Body of pancreas (tissue), 4 donors: Measurements from ENCODE around the gene TRPM2. TPM values are rescaled to one million over a fixed set of nuclear protein-coding genes. Genes with fewer than 3 reads are reported as not detected.
A peak's percentile ranks its signal among the peaks of the same experiment; 100 is the strongest.

ENCODE experiments used
- ATAC-seq: fragments of 150-250 bp; one replicate; pipeline ENCODE4 v1.9.1; 2016
- DNase-seq, 4 donors: peaks; one replicate each; pipeline ENCODE4 v3.0.0-alpha.2; 2019
- H3K27ac ChIP-seq, 4 donors: fragments of 200-600 bp; sonication (generic); 1 replicate in 3 of 4; 2 replicates in 1 of 4; pipeline versions ENCODE4 v1.5.1 to v1.6.1; 2016 to 2019; ENCODE audit warnings: mild to moderate bottlenecking in 1 of 4, mixed read lengths in 1 of 4, moderate library complexity in 1 of 4
- H3K27me3 ChIP-seq, 2 donors: fragments of 200-600 bp; sonication (generic); one replicate each; pipeline ENCODE4 v1.6.0; 2016; ENCODE audit warnings: mild to moderate bottlenecking in 1 of 2
- H3K36me3 ChIP-seq, 2 donors: fragments of 200-600 bp; sonication (generic); replicated peaks in 1 of 2; 2 replicates each; pipeline ENCODE4 v1.5.1; 2016; ENCODE audit warnings: low read depth in 2 of 2; ENCODE audit not compliant: insufficient read depth in 1 of 2
- H3K4me1 ChIP-seq: fragments of 200-600 bp; sonication (generic); one replicate; pipeline ENCODE4 v1.6.0; 2016
- H3K4me3 ChIP-seq, 2 donors: fragments of 200-600 bp; sonication (generic); 1 replicate in 1 of 2; 2 replicates in 1 of 2; pipeline ENCODE4 v1.5.1; 2016 to 2019
- H3K9me3 ChIP-seq, 3 donors: fragments of 200-600 bp; sonication (generic); 1 replicate in 2 of 3; 2 replicates in 1 of 3; pipeline ENCODE4 v1.5.1; 2016
- CTCF ChIP-seq, 7 experiments: fragments of 450-650 bp in 4 of 7; fragments of 200-600 bp in 3 of 7; sonication (generic) in 3 of 7; IDR thresholded peaks; one replicate each; pipeline ENCODE4 v1.5.1; 2016 to 2019; ENCODE audit warnings: antibody characterized with exemption in 7 of 7
- POLR2A ChIP-seq, 3 donors: fragments of 450-650 bp; IDR thresholded peaks; one replicate each; pipeline ENCODE4 v1.6.1; 2016; ENCODE audit warnings: antibody characterized with exemption in 3 of 3, mild to moderate bottlenecking in 2 of 3
- WGBS, 2 donors: methylation state at CpG; one replicate each; pipeline ENCODE4 v1.1.5; 2017; 5-methylcytosine and 5-hydroxymethylcytosine counted together
- intact Hi-C: fragments of 100-400 bp; cut with DNase I; formaldehyde crosslinking; loops from one replicate; pipeline ENCODE4 v1.15.1; 2023
- total RNA-seq, 2 donors: library from RNA; depleted of rRNA; stranded (reverse); fragments of >200 nt; gene quantifications; one replicate each; pipeline ENCODE4 v1.1.0, GENCODE V29; 2016

The TRPM2 gene
- total RNA-seq, 2 donors from 2014 or later = 2.1 to 2.3 TPM

- Histone ChIP-seq H3K36me3 (no peaks in the 10 kb centered on the region), H3K27me3 (no peaks in the 10 kb centered on the region), H3K9me3 (peaks cover 0 to 15% (median 0%) of the 10 kb centered on the region in 3 donors), H3K4me3 (no peak overlapping the region), H3K27ac (no peak overlapping the region), H3K4me1 (no peaks in the 10 kb centered on the region)
- intact Hi-C loops = no loop called here
- DNase-seq (no peak), ATAC-seq (no peak)
- TF ChIP-seq CTCF (IDR thresholded peaks at IDR 0.05) (no peak), POLR2A (IDR thresholded peaks at IDR 0.05) (no peak)
- WGBS, 2 donors = 71 to 96% methylated on average over 1 of the region's 1 CpG
Observed at GRCh38 chr21:44389335-44389734, 35.9 kb downstream of the TRPM2 start.

DNA sequence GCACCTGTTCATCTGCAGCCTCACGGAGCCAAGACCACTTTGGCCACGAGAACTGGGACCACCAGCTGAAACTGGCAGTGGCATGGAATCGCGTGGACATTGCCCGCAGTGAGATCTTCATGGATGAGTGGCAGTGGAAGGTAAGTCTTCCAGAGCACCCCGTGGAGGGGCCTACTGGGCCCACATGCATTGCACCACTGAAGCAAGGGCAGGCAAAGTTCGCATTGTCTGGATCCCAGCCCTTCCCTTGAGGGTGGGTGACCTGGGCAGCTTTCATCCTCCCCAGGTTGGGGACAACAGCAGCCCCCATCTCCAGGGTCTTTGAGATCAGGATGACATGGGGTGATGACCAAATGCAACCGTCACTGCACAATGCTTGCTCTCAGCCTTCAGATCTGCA, 37.5 kb downstream of the TRPM2 start:
- ATAC-seq = no peak
- intact Hi-C loops = no loop called here
- TF ChIP-seq POLR2A (IDR thresholded peaks at IDR 0.05) (no peak), CTCF (IDR thresholded peaks at IDR 0.05) (no peak)
- Histone ChIP-seq H3K4me1 (no peaks in the 10 kb centered on the region), H3K27ac (no peak overlapping the region), H3K27me3 (no peaks in the 10 kb centered on the region), H3K4me3 (no peak overlapping the region), H3K36me3 (no peaks in the 10 kb centered on the region), H3K9me3 (peaks cover 0 to 7% (median 0%) of the 10 kb centered on the region in 3 donors)
- WGBS, 2 donors = 77 to 100% methylated on average over 2 to 8 of the region's 8 CpGs
- no peak for DNase-seq

GRCh38 chr21:44391345-44392091, 38.1 kb downstream of the TRPM2 start:
- intact Hi-C loops = no loop called here
- DNase-seq (peak in 2 of 4 donors; percentile 42 to 71), ATAC-seq (no peak)
- Histone ChIP-seq H3K9me3 (peaks cover 0 to 5% (median 0%) of the 10 kb centered on the region in 3 donors), H3K4me3 (no peak overlapping the region), H3K27me3 (no peaks in the 10 kb centered on the region), H3K4me1 (no peaks in the 10 kb centered on the region), H3K27ac (no peak overlapping the region), H3K36me3 (no peaks in the 10 kb centered on the region)
- WGBS, 2 donors = 62 to 66% methylated on average over 23 to 34 of the region's 34 CpGs
- TF ChIP-seq CTCF (IDR thresholded peaks at IDR 0.05) = no peak
- TF ChIP-seq POLR2A (IDR thresholded peaks at IDR 0.05) = no peak

DNA sequence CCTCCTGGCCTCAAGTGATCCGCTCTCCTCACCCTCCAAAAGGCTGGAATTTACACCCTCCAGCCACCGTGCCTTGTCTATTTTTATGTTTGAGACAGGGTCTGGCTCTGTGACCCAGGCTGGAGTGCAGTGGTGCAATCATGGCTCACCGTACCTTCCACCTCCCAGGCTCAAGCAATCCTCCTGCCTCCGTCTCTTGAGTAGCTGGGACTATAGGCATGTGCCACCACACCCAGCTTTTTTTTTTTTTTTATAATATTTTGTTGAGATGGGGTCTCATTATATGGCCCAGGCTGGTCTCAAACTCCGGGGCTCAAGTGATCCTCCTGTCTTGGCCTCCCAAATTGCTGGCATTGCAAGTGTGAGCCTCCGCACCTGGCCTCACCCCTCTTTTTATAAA, 38.8 kb downstream of the TRPM2 start:
- intact Hi-C loops = no loop called here
- no peaks in the 10 kb centered on the region for H3K4me1 ChIP-seq
- H3K27me3 ChIP-seq = no peaks in the 10 kb centered on the region
- no peak overlapping the region for H3K4me3 ChIP-seq
- no peaks in the 10 kb centered on the region for H3K36me3 ChIP-seq
- ATAC-seq (no peak), DNase-seq (no peak)
- H3K9me3 ChIP-seq = no peaks in the 10 kb centered on the region
- no peak overlapping the region for H3K27ac ChIP-seq
- TF ChIP-seq CTCF (IDR thresholded peaks at IDR 0.05) (no peak), POLR2A (IDR thresholded peaks at IDR 0.05) (no peak)
- WGBS, 2 donors = 71 to 82% methylated on average over 6 of the region's 6 CpGs

DNA sequence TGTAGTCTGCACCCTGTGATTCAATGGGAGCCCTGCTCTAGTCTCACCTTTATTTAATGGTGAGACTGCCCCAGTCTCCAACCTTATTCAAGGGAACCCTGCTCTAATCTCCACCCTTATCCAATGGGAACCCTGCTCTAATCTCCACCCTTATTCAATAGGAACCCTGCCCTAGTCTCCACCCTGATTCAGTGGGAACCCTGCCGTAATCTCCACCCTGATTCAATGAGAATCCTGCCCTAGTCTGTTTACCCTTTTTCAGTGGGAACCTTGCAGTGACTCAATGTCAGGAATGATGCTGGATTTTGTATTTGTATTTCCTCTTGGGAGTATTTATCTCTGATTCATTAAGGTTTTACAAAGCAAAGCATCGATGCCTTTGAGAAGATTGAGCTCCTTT, 39.5 kb downstream of the TRPM2 start:
- H3K27me3 ChIP-seq = no peaks in the 10 kb centered on the region
- no peaks in the 10 kb centered on the region for H3K9me3 ChIP-seq
- DNase-seq (no peak), ATAC-seq (no peak)
- TF ChIP-seq POLR2A (IDR thresholded peaks at IDR 0.05) (no peak), CTCF (IDR thresholded peaks at IDR 0.05) (no peak)
- WGBS, 2 donors = 55 to 60% methylated on average over 2 of the region's 2 CpGs
- H3K4me3 ChIP-seq = no peak overlapping the region
- H3K4me1 ChIP-seq = no peaks in the 10 kb centered on the region
- no peaks in the 10 kb centered on the region for H3K36me3 ChIP-seq
- intact Hi-C loops = no loop called here
- no peak overlapping the region for H3K27ac ChIP-seq
